Activated CD4-positive, alpha-beta T cell treated with anti-CD3 and anti-CD28 coated beads for 48 hours (primary cell): ENCODE results near the gene TSSC4.
A peak's percentile ranks its signal among the peaks of the same experiment; 100 is the strongest.

Experiments
- DNase-seq: peaks from one replicate; pipeline ENCODE4 v3.0.0-alpha.2; 2020

The TSSC4 gene

DNA sequence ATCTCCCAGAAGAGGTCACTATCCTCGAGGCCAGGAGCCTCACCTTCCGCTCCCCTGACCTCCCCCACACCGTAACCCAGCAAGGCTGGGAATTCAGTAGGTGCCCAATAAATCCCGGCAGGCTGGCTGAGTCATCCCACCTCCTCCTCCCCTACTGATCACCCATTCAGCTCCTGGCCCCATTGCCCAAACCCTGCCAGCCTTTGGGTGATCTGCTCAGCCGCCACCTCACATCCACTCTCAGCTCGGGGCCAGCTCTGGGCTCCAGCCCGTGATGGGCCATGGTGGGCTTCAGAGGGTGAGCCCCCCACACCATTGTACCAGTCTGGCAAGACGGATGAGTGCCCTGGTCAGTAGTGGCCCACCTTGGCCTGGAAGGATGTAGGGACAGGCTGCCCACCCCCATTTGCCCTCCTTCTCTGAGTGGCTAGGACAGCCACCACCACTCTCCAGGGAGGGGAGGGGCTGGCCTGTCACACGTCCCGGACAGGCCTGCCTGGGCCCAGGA, 35.5 kb downstream of the TSSC4 start:
- no peak for DNase-seq

DNA sequence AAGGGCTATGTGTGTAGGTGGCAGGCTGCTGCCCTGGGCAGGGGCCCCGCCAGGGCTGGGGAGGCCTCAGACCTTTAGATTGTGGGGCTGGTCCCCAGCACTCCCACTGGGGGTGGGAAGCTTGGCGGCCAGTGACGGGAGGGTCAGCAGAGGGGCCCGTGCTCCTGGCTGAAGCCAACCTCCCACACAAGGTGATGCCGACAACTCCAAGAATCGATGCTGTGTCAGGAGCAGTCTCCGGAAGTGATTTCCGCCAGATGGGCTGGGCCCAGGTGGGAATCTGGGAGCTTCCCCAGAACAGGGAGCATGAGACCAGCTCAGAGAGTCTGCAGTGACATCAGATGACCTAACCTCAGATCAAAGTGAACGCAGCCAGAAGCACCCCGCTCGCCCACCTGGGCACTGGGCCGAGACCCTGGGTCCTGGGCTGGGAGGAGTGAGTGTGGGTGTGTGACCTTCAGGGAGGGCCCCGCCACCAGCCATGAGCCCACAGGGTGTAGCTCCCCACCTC, 36.0 kb downstream of the TSSC4 start:
- no peak for DNase-seq

DNA sequence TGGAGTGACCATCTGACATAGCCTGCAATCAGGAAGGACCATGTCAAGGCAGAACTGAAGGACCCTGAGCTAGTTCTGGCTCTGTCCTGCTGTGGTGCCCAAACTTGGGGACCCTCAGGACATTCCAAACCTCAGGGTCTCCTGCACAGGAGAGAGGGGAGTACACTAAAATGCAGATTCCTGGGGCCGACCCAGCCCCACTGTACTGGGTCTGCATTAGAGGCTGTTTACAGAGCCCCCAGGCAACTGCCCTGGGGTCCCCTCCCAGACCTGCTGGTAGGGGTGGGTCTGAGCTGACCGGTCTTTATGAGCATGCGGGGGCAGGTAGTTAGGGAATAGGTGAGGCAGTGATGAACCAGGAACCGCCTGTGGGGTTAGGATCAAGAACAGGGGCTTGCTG, 37.0 kb downstream of the TSSC4 start:
- no peak for DNase-seq

DNA sequence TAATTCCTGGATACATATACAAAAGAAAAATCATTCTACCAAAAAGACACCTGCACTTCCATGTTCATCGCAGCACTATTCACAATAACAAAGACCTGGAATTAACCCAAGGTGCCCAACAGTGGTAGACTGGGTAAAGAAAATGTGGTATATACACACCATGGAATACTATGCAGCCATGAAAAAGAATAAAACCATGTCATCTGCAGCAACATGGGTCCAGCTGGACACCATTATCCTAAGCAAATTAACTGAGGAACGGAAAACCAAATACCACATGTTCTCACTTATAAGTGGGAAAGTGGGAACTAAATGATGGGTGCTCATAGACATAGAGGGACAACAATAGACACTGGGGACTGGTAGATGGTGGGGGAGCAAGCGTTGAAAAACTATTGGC, 39.3 kb downstream of the TSSC4 start:
- no peak for DNase-seq

DNA sequence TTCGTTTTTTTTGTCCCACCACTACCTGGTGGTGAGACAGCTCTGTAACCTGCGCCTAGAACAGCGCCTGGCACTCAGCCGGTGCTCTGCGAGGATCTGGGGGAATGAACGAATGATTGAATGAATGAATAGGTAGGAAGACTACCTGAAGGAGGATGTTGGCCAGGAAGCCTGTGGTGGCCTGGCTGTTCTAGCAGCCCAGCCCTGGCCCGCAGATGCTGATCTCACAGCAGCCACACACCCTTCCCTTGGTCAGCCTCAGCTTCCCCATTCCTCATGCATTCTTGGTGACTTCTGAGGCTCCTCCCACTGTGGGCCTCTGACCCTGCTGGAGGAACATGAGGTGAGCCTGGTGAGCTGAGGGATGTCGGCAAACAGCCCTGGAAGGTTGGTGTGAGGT, 40.1 kb downstream of the TSSC4 start:
- no peak for DNase-seq

DNA sequence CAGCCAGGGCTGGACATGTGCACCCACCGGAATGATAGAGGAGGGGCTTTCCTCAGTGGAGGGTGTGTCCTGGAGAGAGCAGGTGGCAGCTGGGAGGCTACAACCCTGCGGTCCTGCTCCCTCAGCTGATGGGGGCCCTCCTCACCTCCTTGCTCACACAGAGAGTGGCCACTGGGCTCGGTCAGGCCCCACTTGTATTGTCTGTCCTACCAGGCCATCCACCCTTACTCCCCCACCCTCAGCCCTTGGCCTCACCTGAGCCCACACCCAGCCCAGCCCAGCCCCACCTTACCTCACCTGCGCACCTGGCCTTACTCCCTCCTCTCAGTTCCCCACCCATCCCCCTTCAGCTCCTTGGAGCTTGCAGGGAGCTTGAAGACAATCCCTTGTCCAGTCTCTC, 40.6 kb downstream of the TSSC4 start:
- no peak for DNase-seq

DNA sequence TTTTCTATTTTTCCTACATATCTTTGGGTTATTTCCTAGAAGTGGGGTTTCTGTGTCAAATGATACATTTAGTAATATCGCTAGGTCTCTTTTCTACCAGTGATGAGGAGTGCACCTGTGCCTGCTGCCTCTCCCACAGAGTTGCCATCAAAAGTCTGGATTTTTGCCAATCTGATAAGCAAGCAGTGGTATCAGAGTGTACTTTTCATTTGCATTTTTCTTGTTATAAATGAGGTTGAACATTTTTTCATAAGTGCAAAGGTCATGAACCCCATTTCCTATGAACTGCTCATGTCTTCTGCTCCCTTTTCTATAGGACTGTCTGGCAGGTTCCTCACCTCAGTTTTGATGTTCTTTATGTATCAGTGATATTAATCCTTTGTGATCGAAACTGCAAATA, 42.0 kb downstream of the TSSC4 start:
- DNase-seq, result no peak

DNA sequence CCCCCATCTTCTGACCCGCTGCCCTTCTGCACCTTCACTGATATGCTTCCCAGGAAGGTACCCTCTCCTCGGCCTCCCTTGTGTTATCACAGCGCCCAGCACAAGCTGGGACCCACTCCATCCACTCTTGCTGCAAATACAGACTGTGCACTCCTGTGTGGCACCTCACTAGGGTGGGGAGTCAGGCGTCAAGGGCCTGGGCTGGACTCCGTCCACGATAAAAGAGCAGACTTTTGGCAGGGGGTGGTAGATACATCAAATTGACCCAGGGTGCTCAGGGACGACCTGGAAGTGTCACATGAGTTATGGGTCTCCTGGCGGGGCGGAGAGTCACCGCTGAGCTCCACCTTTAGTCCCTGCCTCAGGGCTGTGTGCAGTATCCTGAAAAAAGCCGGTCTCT, 42.9 kb downstream of the TSSC4 start:
- DNase-seq, result no peak

DNA sequence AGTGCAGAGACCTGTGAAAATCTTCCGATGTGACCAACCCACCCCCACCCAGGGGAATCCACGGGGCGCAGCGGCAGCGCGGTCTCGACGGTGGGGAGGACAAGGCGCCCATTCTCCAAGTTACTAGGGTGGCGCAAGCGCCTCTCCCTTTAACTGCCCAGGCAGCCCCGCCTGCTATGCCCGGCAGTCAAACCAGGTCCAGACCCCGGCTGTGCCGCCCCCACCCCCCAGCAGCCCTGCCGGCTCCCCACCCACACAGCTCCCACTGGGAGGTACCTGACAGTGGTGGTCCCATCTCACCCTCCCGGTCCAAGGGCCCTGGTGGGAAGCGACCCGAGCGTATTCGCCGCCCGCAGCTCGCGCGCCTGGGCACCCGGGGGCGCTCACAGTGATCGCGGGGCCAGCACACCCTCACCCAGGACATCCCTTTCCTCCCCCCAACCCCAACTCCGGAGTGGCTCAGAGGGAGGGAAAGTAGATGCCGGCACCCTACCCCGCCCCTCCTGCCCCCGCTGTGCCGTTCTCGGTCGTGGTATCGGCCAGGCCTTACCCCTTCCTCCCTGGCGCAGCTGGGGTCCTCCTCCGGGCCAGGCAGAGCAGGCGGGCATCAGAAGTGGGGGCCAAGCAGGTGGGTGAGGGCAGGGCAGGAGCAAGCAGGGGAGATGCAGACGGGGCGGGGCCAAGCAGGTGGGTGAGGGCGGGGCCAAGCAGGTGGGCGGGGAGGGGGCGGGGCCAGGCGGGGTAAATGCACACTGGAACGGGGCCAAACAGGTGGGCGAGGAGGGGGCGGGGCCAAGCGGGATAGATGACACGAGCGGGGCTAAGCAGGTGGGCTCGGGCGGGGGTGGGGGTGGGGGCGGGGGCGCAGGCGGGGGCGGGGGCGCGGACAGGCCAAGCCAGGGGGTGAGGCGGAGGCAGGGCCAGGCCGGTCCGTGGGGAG, 43.6 kb downstream of the TSSC4 start, which contains the start of gene TRPM5:
TRPM5 (minus strand) TSS at position 634 of the 940 bp plus-strand sequence. CDS start 21,478 bp downstream, outside the sequence.
- DNase-seq, result peak; percentile 87

DNA sequence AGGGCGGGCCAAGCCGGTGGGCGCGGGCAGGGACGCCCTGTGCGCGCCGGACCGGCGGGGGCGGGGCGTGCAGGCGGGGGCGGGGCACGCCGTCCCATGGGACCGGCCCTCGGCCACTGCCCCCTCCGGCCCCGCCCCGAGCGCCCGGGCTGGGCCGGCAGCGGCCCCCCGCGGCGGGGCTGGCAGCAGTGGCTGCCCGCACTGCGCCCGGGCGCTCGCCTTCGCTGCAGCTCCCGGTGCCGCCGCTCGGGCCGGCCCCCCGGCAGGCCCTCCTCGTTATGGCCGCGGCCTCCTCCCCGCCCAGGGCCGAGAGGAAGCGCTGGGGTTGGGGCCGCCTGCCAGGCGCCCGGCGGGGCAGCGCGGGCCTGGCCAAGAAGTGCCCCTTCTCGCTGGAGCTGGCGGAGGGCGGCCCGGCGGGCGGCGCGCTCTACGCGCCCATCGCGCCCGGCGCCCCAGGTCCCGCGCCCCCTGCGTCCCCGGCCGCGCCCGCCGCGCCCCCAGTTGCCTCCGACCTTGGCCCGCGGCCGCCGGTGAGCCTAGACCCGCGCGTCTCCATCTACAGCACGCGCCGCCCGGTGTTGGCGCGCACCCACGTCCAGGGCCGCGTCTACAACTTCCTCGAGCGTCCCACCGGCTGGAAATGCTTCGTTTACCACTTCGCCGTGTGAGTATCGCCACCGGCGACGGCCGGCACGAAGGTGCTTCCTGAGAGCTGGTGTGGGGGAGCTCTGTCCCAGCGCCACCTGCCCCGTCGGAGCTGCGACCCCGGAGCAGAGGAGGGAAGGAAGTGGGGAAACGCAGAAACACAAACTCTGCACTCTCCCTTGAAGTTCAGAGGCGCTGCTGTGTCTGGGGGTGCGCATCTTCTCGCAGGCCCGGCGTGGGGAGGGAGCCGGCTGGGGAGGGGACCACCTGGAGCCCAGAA, 44.5 kb downstream of the TSSC4 start, which contains the start of gene KCNQ1:
KCNQ1 (plus strand) TSS at position 188 of the 925 bp plus-strand sequence; CDS start at position 279, 91 bp downstream.
- peak; percentile 52 for DNase-seq

DNA sequence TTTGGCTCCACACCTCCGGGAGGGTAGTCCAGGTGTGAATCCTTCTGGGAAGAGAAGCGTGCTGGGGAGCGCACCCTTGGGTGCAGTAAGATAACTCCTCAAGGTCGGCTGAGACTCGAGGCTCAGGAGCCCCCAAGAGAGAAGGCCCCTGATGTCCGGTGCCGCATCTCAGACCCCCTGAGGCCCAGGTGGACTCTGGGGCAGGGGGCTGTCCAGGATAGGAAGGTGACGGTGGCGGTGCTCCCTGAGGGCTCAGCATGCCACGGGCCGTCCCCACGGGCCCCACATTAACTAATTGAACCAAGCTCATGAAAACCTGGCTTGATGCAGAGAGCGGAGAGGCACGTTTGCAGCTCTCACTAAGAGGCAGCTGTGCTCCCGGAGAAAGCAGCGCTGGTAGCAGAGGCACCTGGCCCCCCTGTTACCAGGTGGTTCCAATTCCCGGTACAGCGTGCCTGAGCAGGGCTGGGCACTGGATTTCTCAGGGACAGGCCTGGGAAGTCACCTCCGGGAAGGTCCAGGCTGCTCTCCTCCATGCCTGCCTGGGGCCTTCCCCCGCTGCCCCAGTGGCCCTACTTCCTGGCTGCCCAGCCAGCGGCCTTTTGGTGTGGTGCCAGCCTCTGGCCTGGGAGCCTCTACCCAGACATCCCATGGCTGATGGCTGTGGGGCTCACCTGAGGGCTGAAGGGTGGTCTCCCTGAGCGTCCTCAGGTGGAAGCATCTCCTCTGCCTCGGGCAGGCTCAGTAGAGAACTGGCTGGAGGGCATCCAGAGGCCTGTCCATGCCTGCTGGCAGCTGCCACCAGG, 45.4 kb downstream of the TSSC4 start:
- DNase-seq, result peak; percentile 38

DNA sequence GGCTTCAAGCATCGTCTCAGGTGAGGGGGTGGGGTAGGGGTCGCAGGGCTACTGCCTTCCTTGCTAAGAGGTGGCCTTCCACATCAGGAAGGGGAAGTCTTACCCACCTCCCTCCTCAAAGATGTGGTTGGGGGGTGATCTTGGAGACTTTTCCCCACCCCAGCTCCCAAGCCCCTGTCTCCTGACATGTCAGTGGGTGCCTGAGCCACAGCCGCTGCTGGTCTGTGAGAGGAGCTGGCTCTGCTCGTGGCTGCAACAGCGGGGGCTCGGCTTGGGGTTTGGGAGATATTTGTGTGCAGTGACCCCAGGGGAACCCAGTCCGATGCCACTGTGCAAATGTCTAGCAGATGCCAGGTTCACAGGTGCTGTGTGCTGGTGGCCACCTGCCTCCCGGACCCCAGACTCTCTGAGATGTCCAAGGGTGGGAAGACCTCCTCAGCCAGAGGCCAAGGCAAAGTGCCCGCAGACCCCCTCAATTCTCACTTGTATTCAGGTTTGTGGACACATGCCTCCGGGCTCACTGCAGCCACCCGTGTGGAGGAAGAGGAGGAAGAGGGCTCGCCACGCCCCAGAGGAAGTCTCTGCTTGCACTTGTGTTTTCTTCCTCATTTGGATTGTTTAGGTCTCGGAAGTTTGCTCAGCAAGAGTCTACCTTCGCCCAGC, 46.2 kb downstream of the TSSC4 start:
- DNase-seq, result peak; percentile 30

DNA sequence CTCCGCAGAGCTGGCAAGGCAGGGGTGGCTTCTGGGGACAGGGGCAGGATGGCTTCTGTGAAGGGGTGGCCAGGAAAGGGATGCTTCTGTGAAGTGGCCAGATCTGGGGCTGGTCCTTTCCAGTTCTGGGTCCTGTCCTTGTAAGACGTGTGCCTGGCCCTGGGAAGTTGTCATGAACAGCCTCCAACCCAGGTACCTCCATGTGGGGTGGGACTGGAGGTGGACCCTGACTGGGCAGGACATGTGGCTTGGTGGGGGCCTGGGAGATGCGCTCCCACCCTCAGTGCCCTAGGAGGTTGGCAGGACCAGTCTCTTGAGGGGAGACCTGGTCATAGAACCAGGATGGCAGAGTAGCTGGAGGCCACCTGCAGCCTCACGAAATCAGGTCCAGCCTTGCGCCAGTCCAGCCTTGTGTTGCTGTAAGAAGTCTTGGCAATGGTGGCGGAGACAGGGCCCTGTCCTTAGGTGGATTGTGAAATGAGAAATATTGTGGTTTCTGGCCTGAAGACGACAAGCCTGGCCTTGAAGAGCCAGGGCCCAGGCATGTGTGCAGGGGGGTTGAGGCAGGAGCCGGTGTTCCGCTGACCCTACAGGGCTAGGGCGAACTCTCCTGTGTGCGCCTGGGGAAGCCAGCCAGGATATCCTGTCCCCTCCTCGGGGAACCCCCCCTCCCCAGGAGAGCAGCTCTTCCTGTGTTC, 46.9 kb downstream of the TSSC4 start:
- DNase-seq, result no peak

DNA sequence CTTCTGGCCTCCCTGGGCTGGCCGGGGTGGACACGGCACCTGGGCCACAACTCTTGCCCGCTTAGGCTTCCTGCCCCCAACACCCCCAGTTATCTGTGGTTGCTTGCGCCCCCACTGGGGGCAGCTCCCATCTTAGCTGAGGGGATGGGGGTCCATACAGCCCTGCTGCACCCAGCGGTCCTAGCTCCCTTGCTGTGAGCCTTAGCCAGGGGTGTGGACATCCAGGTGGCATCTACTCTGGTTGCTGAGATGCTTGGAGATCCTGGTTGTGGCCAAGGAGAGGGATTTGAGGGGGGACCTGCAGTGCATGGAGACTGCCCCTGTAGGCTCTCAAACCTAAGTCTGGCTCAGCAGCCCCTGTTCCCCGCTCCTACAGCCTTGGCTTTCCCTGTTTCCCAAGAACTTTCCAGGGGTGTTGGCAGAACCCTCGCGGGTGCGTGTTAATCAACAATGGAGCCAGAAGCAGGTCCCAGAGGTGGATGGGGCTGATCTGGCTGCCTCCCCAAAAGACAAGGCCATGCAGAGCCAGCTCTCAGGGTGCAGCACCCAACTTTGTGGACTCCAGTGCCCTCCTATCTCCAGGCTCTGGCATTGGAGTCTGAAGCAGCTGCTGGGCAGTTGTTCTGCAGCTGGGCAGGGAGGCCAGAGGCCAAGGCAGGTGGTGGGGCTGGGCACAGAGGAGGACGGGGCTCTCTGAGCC, 47.6 kb downstream of the TSSC4 start:
- DNase-seq, result no peak

DNA sequence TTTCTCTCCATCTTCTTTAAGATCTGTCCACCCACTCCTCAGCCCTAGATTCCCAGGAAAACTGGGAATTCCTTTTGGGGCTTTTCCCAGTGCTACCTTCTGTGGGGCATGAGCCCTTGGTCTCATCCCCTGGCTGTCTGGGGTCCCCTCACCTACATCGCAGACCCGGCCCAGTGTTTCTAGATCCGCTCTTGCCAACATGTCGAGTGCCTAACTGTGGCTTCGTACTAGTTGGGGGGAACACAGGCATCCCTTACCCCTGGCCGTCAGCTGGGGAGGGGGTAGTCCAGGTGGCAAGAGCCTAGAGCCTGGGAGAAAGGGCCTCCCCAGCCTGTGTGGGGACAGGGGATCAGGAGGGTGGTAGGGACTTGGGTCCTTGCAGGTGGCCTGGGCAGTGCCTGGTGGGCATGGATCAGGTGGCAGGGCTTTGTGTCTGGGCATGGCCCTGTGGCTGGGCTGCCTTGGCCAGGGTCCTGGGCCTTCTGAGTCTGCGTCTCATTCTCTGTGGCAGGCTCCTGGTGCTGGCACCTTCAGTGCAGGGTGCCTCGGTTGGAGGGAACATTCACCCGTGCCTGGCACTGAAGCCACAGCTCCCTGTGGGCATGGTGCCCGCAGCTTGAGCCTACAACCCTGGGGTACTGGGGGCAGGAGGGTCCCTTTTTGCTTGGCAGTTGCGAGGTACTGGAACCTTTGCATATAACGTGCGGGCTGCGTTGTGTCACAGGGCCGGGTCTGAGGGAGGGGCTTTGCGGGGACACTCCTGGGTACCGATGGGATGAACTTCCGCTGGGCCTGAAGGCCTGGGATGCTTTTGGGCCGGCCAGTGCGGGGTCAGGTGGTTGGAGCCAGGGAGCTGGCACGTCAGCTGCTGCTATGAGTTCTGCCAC, 48.4 kb downstream of the TSSC4 start:
- DNase-seq, result no peak

DNA sequence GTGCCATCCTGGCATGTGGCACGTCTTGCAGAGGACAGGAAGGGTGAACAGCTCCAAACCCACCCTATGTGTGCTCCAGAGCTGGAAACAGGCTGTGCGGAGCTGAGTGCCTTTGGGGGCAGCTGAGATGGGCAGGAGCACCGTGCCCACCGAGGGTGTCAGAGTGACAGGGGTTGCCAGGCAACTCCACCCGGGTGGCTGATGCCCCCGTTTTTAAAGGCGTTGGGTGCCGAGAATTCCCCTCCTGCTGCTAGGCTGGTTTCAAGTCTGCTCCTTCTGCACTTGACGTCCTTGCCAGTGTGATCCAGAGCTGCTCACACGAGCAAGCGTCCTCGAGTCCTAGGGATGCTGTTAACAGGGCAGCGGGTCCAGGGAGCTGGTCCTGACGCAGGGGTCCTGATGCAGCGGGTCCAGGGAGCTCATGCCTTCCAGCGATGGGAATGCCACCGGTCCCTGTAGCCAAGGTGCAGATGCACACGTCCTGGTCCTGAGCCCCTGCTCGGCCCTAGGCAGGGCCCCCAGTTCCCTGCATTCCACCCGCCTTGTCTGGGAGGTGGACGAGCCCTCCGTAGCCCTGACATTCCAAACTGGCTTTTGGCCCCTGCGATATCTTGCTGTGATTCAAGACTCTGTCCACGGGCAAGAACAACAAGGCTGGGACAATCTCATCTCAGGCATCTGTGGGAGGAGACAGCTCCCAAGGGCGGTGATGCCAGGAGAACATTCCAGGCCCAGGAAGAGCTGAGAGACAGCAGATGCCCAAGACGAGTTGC, 49.2 kb downstream of the TSSC4 start:
- no peak for DNase-seq

DNA sequence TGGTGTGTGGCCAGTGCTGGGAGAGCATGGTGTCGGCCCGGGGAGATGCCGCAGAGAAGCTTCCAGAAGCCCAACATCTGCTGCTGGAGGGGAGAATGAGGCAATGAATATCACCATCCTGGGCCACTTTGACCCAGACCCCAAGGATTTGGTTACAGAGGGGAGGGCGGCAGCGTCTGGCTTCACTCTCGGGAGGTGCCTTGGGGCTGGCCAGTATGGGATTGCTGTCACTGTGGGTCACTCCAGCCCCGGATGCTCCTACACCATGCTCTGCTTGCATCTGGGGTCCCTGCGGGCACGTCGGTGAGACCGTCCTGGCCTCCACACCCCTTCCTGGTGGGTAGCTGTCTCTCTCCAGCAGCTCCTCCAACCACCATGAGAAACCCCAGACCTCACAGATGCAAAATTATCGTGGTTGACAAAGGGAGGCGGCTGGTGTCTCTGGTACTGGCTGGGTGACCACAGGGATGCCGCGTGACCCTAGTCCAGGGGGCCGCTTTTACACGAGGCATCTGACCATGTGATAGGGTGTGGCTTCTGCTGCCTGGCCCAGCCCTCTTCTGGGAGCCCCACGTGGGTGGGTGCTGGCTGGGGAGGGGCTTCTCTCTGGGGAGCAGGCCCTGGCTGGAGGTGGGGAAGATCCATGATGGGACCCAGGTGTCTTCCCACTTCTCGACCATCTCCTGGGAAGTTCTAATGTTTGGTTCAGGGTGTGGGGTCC, 49.9 kb downstream of the TSSC4 start:
- no peak for DNase-seq

DNA sequence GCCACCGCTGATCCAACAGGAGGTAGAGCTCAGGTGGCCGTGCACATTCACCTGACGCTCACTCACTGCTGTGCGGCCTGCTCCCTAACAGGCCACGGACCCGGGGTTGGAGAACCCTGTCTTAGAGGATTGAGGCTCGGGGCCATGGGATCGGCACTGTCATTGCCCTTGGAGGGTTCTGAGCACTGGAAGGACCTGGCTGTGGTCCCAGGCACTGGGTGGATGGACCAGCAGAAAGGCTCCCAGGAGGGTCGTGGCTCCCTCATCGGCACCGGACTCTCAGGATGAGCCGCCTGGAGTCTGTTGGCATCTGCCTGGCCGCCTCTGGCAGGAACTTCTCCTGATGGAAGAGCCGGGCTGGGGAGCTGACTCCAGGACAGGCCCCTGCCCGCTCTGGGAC, 50.8 kb downstream of the TSSC4 start:
- DNase-seq, result no peak
